Thoracic aorta (tissue), 2 donors: ENCODE measurements around the gene ERMAP. TPM values are rescaled to one million over a fixed set of nuclear protein-coding genes. Genes with fewer than 3 reads are reported as not detected.
A peak's percentile ranks its signal among the peaks of the same experiment; 100 is the strongest.

Experiments used
- ATAC-seq: fragments of 150-250 bp; one replicate; pipeline ENCODE4 v1.8.0; 2017; ENCODE audit warnings: low read depth; ENCODE audit not compliant: insufficient number of reproducible peaks, low FRiP score
- DNase-seq: peaks from one replicate; pipeline ENCODE4 v3.0.0-alpha.2; 2020; ENCODE audit warnings: low spot score
- H3K27ac ChIP-seq, 2 donors: fragments of 200-600 bp; sonication (generic); 1 replicate in 1 of 2; 2 replicates in 1 of 2; pipeline ENCODE4 v1.5.1; 2016; ENCODE audit warnings: mild to moderate bottlenecking in 2 of 2, moderate library complexity in 2 of 2
- H3K27me3 ChIP-seq: fragments of 200-600 bp; sonication (generic); replicated peaks from 2 replicates; pipeline ENCODE4 v1.6.0; 2016; ENCODE audit warnings: mild to moderate bottlenecking; ENCODE audit not compliant: insufficient read depth
- H3K36me3 ChIP-seq: fragments of 200-600 bp; sonication (generic); one replicate; pipeline ENCODE4 v1.5.1; 2016
- H3K4me1 ChIP-seq, 2 donors: fragments of 200-600 bp; sonication (generic); 1 replicate in 1 of 2; 2 replicates in 1 of 2; pipeline versions ENCODE4 v1.5.1 to v1.6.0; 2016; ENCODE audit warnings: low read depth in 2 of 2, mild to moderate bottlenecking in 1 of 2; ENCODE audit not compliant: control insufficient read depth in 1 of 2
- H3K4me3 ChIP-seq: fragments of 200-600 bp; sonication (generic); 2 replicates; pipeline ENCODE4 v1.5.1; 2016; ENCODE audit warnings: mild to moderate bottlenecking
- H3K9me3 ChIP-seq: fragments of 200-600 bp; sonication (generic); 2 replicates; pipeline ENCODE4 v1.5.1; 2016
- total RNA-seq, 2 donors: library from RNA; depleted of rRNA; stranded (reverse); fragments of >200 nt; gene quantifications; one replicate each; pipeline versions ENCODE4 v1.1.0 to v1.2.3, GENCODE V29; 2016
- TF ChIP-seq, protein P1 (sequence below): fragments of 200-600 bp; sonication (generic); IDR thresholded peaks from one replicate; pipeline ENCODE4 v1.5.1; 2019; ENCODE audit warnings: antibody characterized with exemption

ERMAP gene, protein sequence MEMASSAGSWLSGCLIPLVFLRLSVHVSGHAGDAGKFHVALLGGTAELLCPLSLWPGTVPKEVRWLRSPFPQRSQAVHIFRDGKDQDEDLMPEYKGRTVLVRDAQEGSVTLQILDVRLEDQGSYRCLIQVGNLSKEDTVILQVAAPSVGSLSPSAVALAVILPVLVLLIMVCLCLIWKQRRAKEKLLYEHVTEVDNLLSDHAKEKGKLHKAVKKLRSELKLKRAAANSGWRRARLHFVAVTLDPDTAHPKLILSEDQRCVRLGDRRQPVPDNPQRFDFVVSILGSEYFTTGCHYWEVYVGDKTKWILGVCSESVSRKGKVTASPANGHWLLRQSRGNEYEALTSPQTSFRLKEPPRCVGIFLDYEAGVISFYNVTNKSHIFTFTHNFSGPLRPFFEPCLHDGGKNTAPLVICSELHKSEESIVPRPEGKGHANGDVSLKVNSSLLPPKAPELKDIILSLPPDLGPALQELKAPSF
- total RNA-seq, result 10 to 100 TPM in 1 of 2 donors, 1 to 10 TPM in 1; 7.0 to 18.0 TPM

DNA sequence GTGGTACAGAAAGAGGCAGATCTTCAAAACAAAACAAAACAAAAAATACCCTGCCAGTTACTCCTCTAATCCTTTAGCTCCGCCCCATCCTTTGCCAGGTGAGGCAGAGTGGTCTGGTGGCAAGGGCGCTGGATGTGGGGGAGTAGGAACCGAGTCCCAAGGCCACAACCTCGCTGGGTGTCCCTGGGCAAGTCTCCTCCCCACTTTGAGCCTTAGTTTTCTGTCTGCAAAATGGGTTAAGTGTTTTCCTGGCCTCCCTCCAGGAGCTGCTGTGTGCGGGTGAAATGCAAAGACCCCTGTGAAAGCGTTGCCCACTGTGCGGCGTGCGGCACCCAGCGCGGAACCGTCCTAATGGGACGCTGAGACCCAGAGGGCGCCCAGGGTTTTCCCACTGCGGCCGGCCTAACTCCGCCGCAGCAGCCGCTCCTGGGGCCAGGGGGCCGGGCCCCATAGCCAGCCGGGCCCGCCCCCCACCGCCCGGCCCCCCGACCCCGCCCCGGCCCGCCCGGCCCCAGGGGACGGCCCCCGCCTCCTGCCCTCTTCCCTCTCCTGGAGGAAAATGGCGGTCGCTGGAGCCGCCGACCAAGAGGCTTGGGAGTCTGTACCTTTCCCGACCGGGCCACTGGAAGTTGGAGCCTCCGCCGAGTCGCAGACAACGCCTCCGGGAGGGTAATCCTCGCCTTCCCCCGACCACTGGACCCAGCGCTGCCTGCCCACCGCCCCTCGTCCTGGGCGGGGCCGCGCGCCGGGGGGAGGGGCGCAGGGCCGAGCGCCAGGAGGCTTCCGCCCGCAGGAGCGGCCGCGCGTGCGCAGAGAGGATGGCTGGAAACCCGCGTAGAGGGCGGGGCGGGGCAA, at the start of gene ERMAP, which contains the start of gene SVBP:
TSS of gene ERMAP (plus strand) at position 538 of the 855 bp plus-strand sequence. CDS start 13,327 bp downstream, outside the sequence.
TSS of gene SVBP (minus strand) at position 813 of the 855 bp plus-strand sequence. CDS start 853 bp downstream, outside the sequence.
- DNase-seq (peak; percentile 65), ATAC-seq (peak; percentile 99)
- no peaks in the 10 kb centered on the region for H3K9me3 ChIP-seq
- H3K4me1 ChIP-seq, result peaks cover 9 to 17% of the 10 kb centered on the region in 2 donors
- H3K36me3 ChIP-seq, result no peaks in the 10 kb centered on the region
- H3K4me3 ChIP-seq, result peak within 1 kb of the TSS; percentile 97
- peak within 1 kb of the TSS; percentile 98 to 99 for H3K27ac ChIP-seq
- TF ChIP-seq, protein P1, sequence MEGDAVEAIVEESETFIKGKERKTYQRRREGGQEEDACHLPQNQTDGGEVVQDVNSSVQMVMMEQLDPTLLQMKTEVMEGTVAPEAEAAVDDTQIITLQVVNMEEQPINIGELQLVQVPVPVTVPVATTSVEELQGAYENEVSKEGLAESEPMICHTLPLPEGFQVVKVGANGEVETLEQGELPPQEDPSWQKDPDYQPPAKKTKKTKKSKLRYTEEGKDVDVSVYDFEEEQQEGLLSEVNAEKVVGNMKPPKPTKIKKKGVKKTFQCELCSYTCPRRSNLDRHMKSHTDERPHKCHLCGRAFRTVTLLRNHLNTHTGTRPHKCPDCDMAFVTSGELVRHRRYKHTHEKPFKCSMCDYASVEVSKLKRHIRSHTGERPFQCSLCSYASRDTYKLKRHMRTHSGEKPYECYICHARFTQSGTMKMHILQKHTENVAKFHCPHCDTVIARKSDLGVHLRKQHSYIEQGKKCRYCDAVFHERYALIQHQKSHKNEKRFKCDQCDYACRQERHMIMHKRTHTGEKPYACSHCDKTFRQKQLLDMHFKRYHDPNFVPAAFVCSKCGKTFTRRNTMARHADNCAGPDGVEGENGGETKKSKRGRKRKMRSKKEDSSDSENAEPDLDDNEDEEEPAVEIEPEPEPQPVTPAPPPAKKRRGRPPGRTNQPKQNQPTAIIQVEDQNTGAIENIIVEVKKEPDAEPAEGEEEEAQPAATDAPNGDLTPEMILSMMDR, result no peak
- no peaks in the 10 kb centered on the region for H3K27me3 ChIP-seq

DNA sequence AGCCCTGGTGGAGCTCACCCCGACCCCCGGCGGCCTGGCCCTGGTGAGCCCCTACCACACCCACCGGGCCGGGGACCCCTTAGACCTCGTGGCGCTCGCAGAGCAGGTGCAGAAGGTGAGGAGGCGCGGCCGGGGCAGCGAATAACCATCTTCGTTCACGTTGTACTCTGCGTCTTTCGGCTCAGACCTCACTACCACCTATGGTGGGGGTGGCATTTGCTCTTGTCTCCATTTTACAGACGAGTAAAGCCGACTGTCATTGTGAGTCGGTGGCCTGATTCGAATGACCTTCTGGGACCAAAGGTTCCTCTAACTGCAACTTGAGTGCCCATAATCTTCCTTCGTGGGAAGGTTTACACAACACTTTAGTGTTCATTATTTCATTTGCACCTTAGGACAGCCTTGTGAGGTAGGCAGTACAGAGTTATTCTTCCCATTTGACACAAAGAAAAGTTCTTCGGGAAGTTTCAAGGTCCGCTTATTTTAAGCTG, 49.4 kb upstream of the ERMAP start:
- TF ChIP-seq, protein P1, result no peak
- no peaks in the 10 kb centered on the region for H3K9me3 ChIP-seq
- peaks cover 12 to 42% of the 10 kb centered on the region in 2 donors for H3K4me1 ChIP-seq
- no peaks in the 10 kb centered on the region for H3K36me3 ChIP-seq
- peak overlapping the region; percentile 93 for H3K4me3 ChIP-seq
- peak overlapping the region; percentile 82 to 87 for H3K27ac ChIP-seq
- DNase-seq, result no peak
- H3K27me3 ChIP-seq, result no peaks in the 10 kb centered on the region
- ATAC-seq, result no peak

DNA sequence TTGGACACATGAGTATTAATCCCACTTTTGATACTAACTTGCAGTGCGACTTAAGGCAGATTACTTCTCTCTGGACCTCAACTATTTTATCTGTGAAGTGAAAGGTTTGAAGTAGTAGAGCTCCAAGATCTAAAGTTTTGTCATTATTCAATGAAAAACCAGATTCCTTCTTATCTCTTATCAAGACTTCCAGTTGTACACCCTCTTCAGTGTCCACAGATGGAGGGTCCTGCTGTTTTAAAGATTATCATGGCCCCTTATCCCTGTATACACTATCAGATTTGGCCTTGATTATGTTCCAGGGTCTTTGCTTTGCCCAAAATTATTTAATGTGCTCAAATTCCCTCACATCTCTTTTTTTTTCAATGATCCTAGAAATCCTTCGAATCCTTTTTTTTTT, 48.8 kb upstream of the ERMAP start:
- no peaks in the 10 kb centered on the region for H3K36me3 ChIP-seq
- H3K27ac ChIP-seq, result no peak overlapping the region
- peak overlapping the region; percentile 93 for H3K4me3 ChIP-seq
- peaks cover 12 to 42% of the 10 kb centered on the region in 2 donors for H3K4me1 ChIP-seq
- ATAC-seq (no peak), DNase-seq (no peak)
- TF ChIP-seq, protein P1, result no peak
- no peaks in the 10 kb centered on the region for H3K27me3 ChIP-seq
- H3K9me3 ChIP-seq, result no peaks in the 10 kb centered on the region

DNA sequence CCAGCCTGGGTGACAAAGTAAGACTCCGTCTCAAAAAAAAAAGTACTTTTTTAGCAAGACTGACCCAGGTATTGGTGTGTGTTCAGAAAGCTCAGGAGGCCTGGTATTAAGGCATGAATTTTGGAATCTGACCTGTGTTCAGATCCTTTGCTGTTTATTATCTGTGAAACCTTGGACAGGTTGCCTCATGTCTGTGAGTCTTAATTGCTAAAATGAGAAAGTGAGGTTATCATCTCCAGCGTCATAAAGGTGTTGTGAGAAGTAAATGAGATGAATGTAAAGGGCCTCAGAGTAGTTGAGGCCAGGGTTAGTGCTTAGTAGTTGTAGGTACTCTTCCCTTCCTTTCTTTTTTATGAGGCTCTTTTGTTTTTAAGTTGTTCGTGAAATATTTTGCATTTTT, 47.1 kb upstream of the ERMAP start:
- no peak overlapping the region for H3K27ac ChIP-seq
- H3K4me3 ChIP-seq, result no peak overlapping the region

More for the DNA sequence above, 47.1 kb upstream of the ERMAP start:
- H3K27me3 ChIP-seq, result no peaks in the 10 kb centered on the region
- ATAC-seq (no peak), DNase-seq (no peak)
- H3K4me1 ChIP-seq, result peaks cover 8 to 27% of the 10 kb centered on the region in 2 donors
- no peaks in the 10 kb centered on the region for H3K9me3 ChIP-seq
- peaks cover 3% of the 10 kb centered on the region for H3K36me3 ChIP-seq
- TF ChIP-seq, protein P1, result no peak
